Endodermal cell (in vitro differentiated cells): Measurements from ENCODE around the gene AK4. TPM values are rescaled to one million over a fixed set of nuclear protein-coding genes. Genes with fewer than 3 reads are reported as not detected.

Experiments used
- DNase-seq: peaks from one replicate; pipeline ENCODE4 v3.0.0-alpha.2; 2017
- H3K27ac ChIP-seq: 2 replicates; pipeline ENCODE4 v1.5.1; 2013; ENCODE audit warnings: mild to moderate bottlenecking, low read depth, low read length, moderate library complexity
- H3K27me3 ChIP-seq: 2 replicates; pipeline ENCODE4 v1.6.1; 2013; ENCODE audit warnings: mild to moderate bottlenecking, low read length, moderate library complexity; ENCODE audit not compliant: insufficient read depth, control insufficient read depth, poor library complexity, severe bottlenecking
- H3K36me3 ChIP-seq: 2 replicates; pipeline ENCODE4 v1.7.0; 2013; ENCODE audit warnings: mild to moderate bottlenecking, low read length, moderate library complexity; ENCODE audit not compliant: control insufficient read depth, insufficient read depth
- H3K4me1 ChIP-seq: one replicate; pipeline ENCODE4 v1.7.0; 2013; ENCODE audit warnings: low read length; ENCODE audit not compliant: control insufficient read depth, insufficient read depth
- H3K4me3 ChIP-seq: 2 replicates; pipeline ENCODE4 v1.5.1; 2013; ENCODE audit warnings: mild to moderate bottlenecking, low read length, moderate library complexity
- H3K9ac ChIP-seq: 2 replicates; pipeline ENCODE4 v1.6.1; 2013; ENCODE audit warnings: mild to moderate bottlenecking, low read length, moderate library complexity; ENCODE audit not compliant: poor library complexity, severe bottlenecking; ENCODE audit errors: extremely low read depth
- H3K9me3 ChIP-seq: 2 replicates; pipeline ENCODE4 v1.6.1; 2013; ENCODE audit warnings: mild to moderate bottlenecking, low read length, moderate library complexity; ENCODE audit not compliant: control insufficient read depth
- H3K27ac Mint-ChIP-seq: 2 replicates; pipeline ENCODE4 v1.8.0; 2020; ENCODE audit warnings: mixed read lengths
- H3K27me3 Mint-ChIP-seq: 2 replicates; pipeline ENCODE4 v1.8.0; 2021; ENCODE audit warnings: mild to moderate bottlenecking, mixed read lengths; ENCODE audit not compliant: insufficient read depth
- H3K36me3 Mint-ChIP-seq: 2 replicates; pipeline ENCODE4 v1.8.0; 2020; ENCODE audit warnings: low read depth, mixed read lengths
- H3K4me1 Mint-ChIP-seq: 2 replicates; pipeline ENCODE4 v1.8.0; 2020; ENCODE audit warnings: mixed read lengths
- H3K4me3 Mint-ChIP-seq: 2 replicates; pipeline ENCODE4 v1.8.0; 2020; ENCODE audit warnings: mild to moderate bottlenecking, moderate library complexity, mixed read lengths
- H3K9me3 Mint-ChIP-seq: 2 replicates; pipeline ENCODE4 v1.8.0; 2020; ENCODE audit warnings: mild to moderate bottlenecking, mixed read lengths
- CTCF ChIP-seq: fragments of 200-600 bp; sonication (generic); conservative IDR thresholded peaks from 2 replicates; pipeline ENCODE4 v1.5.0; 2021; ENCODE audit warnings: antibody characterized with exemption, mild to moderate bottlenecking
- WGBS, 2 experiments: methylation state at CpG; one replicate each; pipeline versions ENCODE4 v1.1.5 to v1.1.7; 2013; ENCODE audit warnings: missing lambda C conversion rate in 2 of 2, mixed read lengths in 1 of 2; ENCODE audit not compliant: insufficient coverage in 1 of 2, insufficient read length in 1 of 2; 5-methylcytosine and 5-hydroxymethylcytosine counted together
- total RNA-seq, 2 donors: library from RNA; stranded (reverse); fragmentation: NEBNext Ultra II Directional in 1 of 2; extraction: Animal tissue kit (Norgen Biotek cat#: 25700) in 1 of 2; gene quantifications; 2 replicates in 1 of 2; 3 replicates in 1 of 2; pipeline ENCODE4 v1.2.1, GENCODE V29; 2021

AK4 gene
- total RNA-seq, 2 donors from 2014 or later: 118 to 139 TPM

DNA sequence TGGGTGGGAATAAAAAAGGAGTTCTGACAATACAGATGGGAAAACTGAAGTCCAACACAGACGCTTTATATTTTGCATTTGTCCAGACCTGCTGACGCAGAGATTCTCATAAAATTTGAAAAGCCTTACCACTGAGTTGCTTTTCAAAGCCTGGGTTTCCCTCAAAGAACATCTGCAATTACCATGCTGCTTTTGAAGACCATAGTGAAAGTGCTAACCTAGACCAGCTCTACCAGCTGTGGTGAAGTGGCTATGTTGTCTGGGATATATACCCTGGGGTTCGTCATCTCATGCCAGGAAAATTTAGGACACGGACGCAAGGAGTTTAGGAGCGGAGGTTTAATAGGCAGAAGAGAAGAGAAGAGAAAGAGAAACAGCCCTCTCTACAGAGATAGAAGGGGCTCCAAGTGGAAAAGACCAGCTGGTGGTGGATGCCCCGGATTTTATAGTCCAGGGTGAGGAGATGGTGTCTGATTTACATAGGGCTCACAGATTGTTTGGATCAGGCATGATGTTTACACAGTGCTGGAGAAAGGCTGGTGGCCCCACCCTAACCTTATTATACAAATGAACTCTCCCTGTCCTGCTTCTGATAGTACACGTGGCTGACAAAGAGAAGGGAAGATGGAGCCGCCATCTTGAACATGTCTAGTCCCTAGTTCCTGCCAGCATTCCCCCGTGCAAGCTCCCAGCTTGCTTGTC, 73.8 kb downstream of the AK4 start:
- H3K4me3 ChIP-seq: no peak overlapping the region
- H3K9me3 ChIP-seq: no peaks in the 10 kb centered on the region
- H3K27ac ChIP-seq: no peak overlapping the region
- Mint-ChIP-seq H3K4me3 (no peak overlapping the region), H3K36me3 (peaks cover 43% of the 10 kb centered on the region), H3K4me1 (peaks cover 2% of the 10 kb centered on the region), H3K27ac (peak overlapping the region; percentile 16), H3K27me3 (no peaks in the 10 kb centered on the region), H3K9me3 (no peaks in the 10 kb centered on the region)
- H3K36me3 ChIP-seq: peaks cover 42% of the 10 kb centered on the region
- no peak for DNase-seq
- no peak for TF ChIP-seq CTCF
- H3K4me1 ChIP-seq: no peaks in the 10 kb centered on the region
- no peaks in the 10 kb centered on the region for H3K27me3 ChIP-seq
- H3K9ac ChIP-seq: no peak overlapping the region
- 89 to 95% methylated on average over 4 to 10 of the region's 10 CpGs for WGBS, 2 experiments

DNA sequence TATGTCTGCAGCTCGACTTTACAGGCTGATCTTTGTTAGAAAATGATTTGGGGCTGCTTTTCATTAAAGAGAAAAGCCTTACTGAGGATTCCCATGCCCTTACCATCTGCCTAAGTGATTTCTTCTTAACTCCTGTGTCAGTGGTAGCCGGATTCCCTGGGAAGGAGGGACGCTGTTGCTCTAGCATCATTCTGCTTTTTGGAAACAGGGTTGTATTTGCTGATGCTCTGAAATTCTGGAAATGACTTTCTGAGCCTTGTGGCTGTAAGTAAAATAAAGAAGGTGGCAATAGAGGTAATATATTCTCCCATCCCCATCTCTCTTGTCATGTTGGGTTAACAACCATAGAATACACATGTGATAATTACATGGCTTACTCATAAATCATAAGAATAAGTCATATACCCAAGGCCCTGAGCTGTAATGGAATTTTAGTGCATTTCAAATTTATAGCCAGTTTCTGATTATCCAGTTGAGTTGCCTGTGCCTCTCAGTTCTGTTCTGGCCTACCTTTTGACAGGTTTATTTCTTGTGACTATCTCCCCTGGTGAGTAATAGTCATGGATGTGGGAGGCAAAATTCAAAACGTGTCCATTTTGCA, 74.4 kb downstream of the AK4 start:
- Mint-ChIP-seq H3K4me3 (no peak overlapping the region), H3K36me3 (peaks cover 43% of the 10 kb centered on the region), H3K27ac (peak overlapping the region; percentile 16), H3K4me1 (no peaks in the 10 kb centered on the region), H3K27me3 (no peaks in the 10 kb centered on the region), H3K9me3 (no peaks in the 10 kb centered on the region)
- H3K27me3 ChIP-seq: no peaks in the 10 kb centered on the region
- no peak overlapping the region for H3K9ac ChIP-seq
- 89 to 92% methylated on average over 3 to 4 of the region's 4 CpGs for WGBS, 2 experiments
- H3K27ac ChIP-seq: no peak overlapping the region
- H3K9me3 ChIP-seq: no peaks in the 10 kb centered on the region
- H3K4me3 ChIP-seq: no peak overlapping the region
- no peaks in the 10 kb centered on the region for H3K4me1 ChIP-seq
- no peak for TF ChIP-seq CTCF
- DNase-seq: no peak
- peaks cover 42% of the 10 kb centered on the region for H3K36me3 ChIP-seq

DNA sequence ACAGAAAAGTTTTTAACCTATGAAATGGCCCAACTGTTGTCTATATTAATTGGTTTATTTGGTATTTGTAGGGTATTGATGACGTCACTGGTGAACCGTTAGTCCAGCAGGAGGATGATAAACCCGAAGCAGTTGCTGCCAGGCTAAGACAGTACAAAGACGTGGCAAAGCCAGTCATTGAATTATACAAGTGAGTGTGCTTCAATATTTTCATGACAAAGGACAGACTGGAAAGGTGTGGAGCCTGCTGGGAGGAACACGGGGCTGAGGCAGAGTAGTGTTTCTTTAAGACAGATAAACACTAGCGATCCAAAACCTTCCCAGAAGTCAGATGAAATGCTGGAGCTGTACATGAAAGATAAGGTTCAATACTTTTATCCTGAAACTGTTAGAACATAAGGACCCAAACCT, 76.7 kb downstream of the AK4 start:
- no peaks in the 10 kb centered on the region for H3K9me3 Mint-ChIP-seq
- Histone ChIP-seq H3K4me3 (no peak overlapping the region), H3K9ac (no peak overlapping the region), H3K9me3 (no peaks in the 10 kb centered on the region), H3K27ac (no peak overlapping the region), H3K4me1 (no peaks in the 10 kb centered on the region), H3K27me3 (no peaks in the 10 kb centered on the region), H3K36me3 (peaks cover 32% of the 10 kb centered on the region)
- WGBS, 2 experiments: 80 to 87% methylated on average over 6 of the region's 6 CpGs
- no peak for TF ChIP-seq CTCF
- DNase-seq: no peak
- peaks cover 42% of the 10 kb centered on the region for H3K36me3 Mint-ChIP-seq
- H3K27me3 Mint-ChIP-seq: no peaks in the 10 kb centered on the region
- H3K27ac Mint-ChIP-seq: no peak overlapping the region
- no peak overlapping the region for H3K4me3 Mint-ChIP-seq
- H3K4me1 Mint-ChIP-seq: peaks cover 6% of the 10 kb centered on the region
